GM21619 (cell line): ENCODE measurements around the gene FYTTD1.

Source experiments
- ATAC-seq: cut with Tn5 transposase; IDR thresholded peaks from one replicate; pipeline ENCODE4 v1.9.1; 2021; ENCODE audit not compliant: unreplicated experiment

FYTTD1 gene

GRCh38 chr3:197833930-197834715, 84.4 kb downstream of the FYTTD1 start:
- ATAC-seq: no peak

DNA sequence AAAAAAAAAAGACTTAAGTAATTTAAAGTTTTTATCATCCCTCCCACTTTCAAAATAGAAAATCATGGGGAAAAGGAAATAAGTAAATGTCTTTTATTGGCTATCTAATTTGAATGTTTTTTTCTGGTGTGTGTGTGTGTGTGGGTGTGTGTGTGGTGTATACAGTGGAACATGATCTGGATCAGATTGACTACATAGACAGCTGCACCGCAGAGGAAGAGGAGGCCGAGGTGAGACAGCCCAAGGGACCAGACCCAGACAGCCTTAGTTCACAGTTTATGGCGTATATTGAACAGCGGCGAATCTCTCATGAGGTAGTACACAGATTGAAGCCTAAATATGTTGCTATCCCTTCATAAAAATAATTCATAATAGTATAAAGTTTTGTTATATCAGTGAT, 85.8 kb downstream of the FYTTD1 start:
- no peak for ATAC-seq

DNA sequence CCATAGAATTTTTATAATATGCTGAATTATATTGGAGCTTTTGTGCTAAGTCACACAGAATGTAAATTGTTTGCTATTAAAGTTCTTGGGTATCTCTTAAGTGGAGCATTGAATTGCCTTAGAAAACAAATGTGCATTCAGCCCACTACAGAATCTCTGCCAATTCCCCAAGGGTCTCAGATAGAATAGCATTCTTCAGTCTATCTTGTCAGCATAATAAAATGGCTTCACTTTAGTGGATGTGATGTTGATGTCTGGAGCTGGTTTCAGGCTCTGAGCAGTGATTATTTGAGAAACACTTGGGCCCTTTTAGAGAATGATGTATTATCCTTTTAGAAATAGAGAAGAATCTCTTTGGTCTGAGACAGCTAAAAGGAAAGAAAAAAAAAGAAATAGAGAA, 86.6 kb downstream of the FYTTD1 start:
- ATAC-seq: no peak
